IMR-90 (cell line): Measurements from ENCODE around the gene VEGFA. TPM values are rescaled to one million over a fixed set of nuclear protein-coding genes. Genes with fewer than 3 reads are reported as not detected.
A peak's percentile ranks its signal among the peaks of the same experiment; 100 is the strongest.

Source experiments
- ATAC-seq: fragments of 200-7000 bp; cut with Tn5 transposase; 2 replicates; pipeline ENCODE4 v1.9.1; 2020; ENCODE audit warnings: low read depth, mild to moderate bottlenecking, moderate library complexity
- BruUV-seq: library from RNA; stranded (reverse); fragments of 400-500 nt; replicated peaks from 2 replicates; lab custom pipeline; 2021; lab: Mats Ljungman, UMichigan
- CTCF ChIA-PET: fragments of 300-600 bp; formaldehyde crosslinking; extraction: SDS; loops from one replicate; lab custom pipeline; 2021; ENCODE audit warnings: antibody characterized with exemption; lab: Yijun Ruan, JAX
- POLR2A ChIA-PET: fragments of 300-600 bp; sonication (Branson Sonifier 250); formaldehyde crosslinking; loops from one replicate; lab custom pipeline; 2022; ENCODE audit warnings: antibody characterized with exemption; ENCODE audit not compliant: unreplicated experiment; lab: Charles Lee
- DNase-seq: peaks from one replicate; pipeline ENCODE4 v3.0.0; 2013
- H2AFZ ChIP-seq: replicated peaks from 2 replicates; pipeline ENCODE3; 2013; ENCODE audit warnings: low read length, mild to moderate bottlenecking; ENCODE audit not compliant: poor library complexity
- H2AK5ac ChIP-seq: 2 replicates; pipeline ENCODE4 v1.6.1; 2013; ENCODE audit warnings: low read depth, low read length, inconsistent platforms
- H2AK9ac ChIP-seq: replicated peaks from 2 replicates; pipeline ENCODE3; 2013; ENCODE audit warnings: mild to moderate bottlenecking, low read depth, low read length, moderate library complexity; ENCODE audit not compliant: poor library complexity
- H2BK120ac ChIP-seq: 2 replicates; pipeline ENCODE4 v1.6.1; 2013; ENCODE audit warnings: low read depth, low read length, inconsistent platforms
- H2BK15ac ChIP-seq: 3 replicates; pipeline ENCODE4 v1.6.1; 2013; ENCODE audit warnings: low read depth, low read length, inconsistent platforms
- H2BK20ac ChIP-seq: 2 replicates; pipeline ENCODE4 v1.6.1; 2013; ENCODE audit warnings: low read depth, mild to moderate bottlenecking, inconsistent platforms, low read length, moderate library complexity
- H2BK5ac ChIP-seq: 2 replicates; pipeline ENCODE4 v1.6.1; 2013; ENCODE audit warnings: mild to moderate bottlenecking, low read depth, low read length, inconsistent platforms; ENCODE audit not compliant: poor library complexity, severe bottlenecking
- H3K14ac ChIP-seq: replicated peaks from 2 replicates; pipeline ENCODE4 v1.6.1; 2013; ENCODE audit warnings: low read depth, low read length, inconsistent platforms
- H3K18ac ChIP-seq: 2 replicates; pipeline ENCODE4 v1.6.1; 2013; ENCODE audit warnings: low read depth, low read length, control low read depth
- H3K23ac ChIP-seq: 2 replicates; pipeline ENCODE4 v1.6.1; 2013; ENCODE audit warnings: low read depth, low read length, inconsistent platforms
- H3K27ac ChIP-seq: 2 replicates; pipeline ENCODE4 v1.5.1; 2013; ENCODE audit warnings: mild to moderate bottlenecking, control low read depth, low read length; ENCODE audit not compliant: insufficient read depth
- H3K27me3 ChIP-seq: 2 replicates; pipeline ENCODE4 v1.6.1; 2013; ENCODE audit warnings: low read length; ENCODE audit not compliant: control insufficient read depth, insufficient read depth
- H3K36me3 ChIP-seq: 2 replicates; pipeline ENCODE4 v1.6.1; 2013; ENCODE audit warnings: low read length, mixed read lengths; ENCODE audit not compliant: control insufficient read depth, insufficient read depth
- H3K4ac ChIP-seq: 2 replicates; pipeline ENCODE4 v1.6.1; 2013; ENCODE audit warnings: low read depth, low read length, inconsistent platforms
- H3K4me1 ChIP-seq: 2 replicates; pipeline ENCODE4 v1.6.1; 2013; ENCODE audit warnings: low read length, mixed read lengths; ENCODE audit not compliant: control insufficient read depth, insufficient read depth
- H3K4me2 ChIP-seq: 2 replicates; pipeline ENCODE4 v1.6.1; 2013; ENCODE audit warnings: low read depth, mild to moderate bottlenecking, control low read depth, low read length, moderate library complexity
- H3K4me3 ChIP-seq: 2 replicates; pipeline ENCODE4 v1.5.1; 2013; ENCODE audit warnings: low read depth, mild to moderate bottlenecking, control low read depth, low read length, moderate library complexity; ENCODE audit not compliant: insufficient read depth
- H3K56ac ChIP-seq: 2 replicates; pipeline ENCODE4 v1.6.1; 2013; ENCODE audit warnings: low read length, inconsistent platforms; ENCODE audit not compliant: insufficient read depth; ENCODE audit errors: extremely low read depth
- H3K79me1 ChIP-seq, 2 experiments: 2 replicates each; pipeline ENCODE4 v1.6.1; 2013; ENCODE audit warnings: low read length in 2 of 2, inconsistent platforms in 1 of 2, low read depth in 1 of 2
- H3K9ac ChIP-seq: 2 replicates; pipeline ENCODE4 v1.6.1; 2013; ENCODE audit warnings: low read depth, low read length, control low read depth
- H3K9me1 ChIP-seq: 2 replicates; pipeline ENCODE4 v1.6.1; 2013; ENCODE audit warnings: low read length, inconsistent platforms; ENCODE audit not compliant: insufficient read depth
- H3K9me3 ChIP-seq: 2 replicates; pipeline ENCODE4 v1.6.1; 2013; ENCODE audit warnings: low read length; ENCODE audit not compliant: control insufficient read depth, insufficient read depth
- H4K20me1 ChIP-seq: 2 replicates; pipeline ENCODE4 v1.6.1; 2013; ENCODE audit warnings: low read length, inconsistent platforms; ENCODE audit not compliant: insufficient read depth
- H4K5ac ChIP-seq: 2 replicates; pipeline ENCODE4 v1.6.1; 2013; ENCODE audit warnings: mild to moderate bottlenecking, low read depth, low read length, control low read depth
- H4K8ac ChIP-seq, 2 experiments: 2 replicates each; pipeline ENCODE4 v1.6.1; 2013; ENCODE audit warnings: low read depth in 2 of 2, low read length in 2 of 2, control low read depth in 1 of 2, inconsistent platforms in 1 of 2
- H4K91ac ChIP-seq: 2 replicates; pipeline ENCODE4 v1.6.1; 2013; ENCODE audit warnings: low read depth, low read length, inconsistent platforms; ENCODE audit not compliant: insufficient read depth
- BHLHE40 ChIP-seq: fragments of 150-350 bp; IDR thresholded peaks from 2 replicates; pipeline ENCODE4 v1.6.1; 2016; ENCODE audit warnings: mild to moderate bottlenecking, low read depth, low read length
- CEBPB ChIP-seq: IDR thresholded peaks from 2 replicates; pipeline ENCODE4 v1.6.1; 2012; ENCODE audit warnings: low read depth, low read length, improper control_type of control experiment
- CHD1 ChIP-seq: IDR thresholded peaks from 2 replicates; pipeline ENCODE4 v1.6.1; 2012; ENCODE audit warnings: low read depth, low read length, improper control_type of control experiment
- FOS ChIP-seq: fragments of 150-350 bp; IDR thresholded peaks from 2 replicates; pipeline ENCODE4 v1.6.1; 2016; ENCODE audit warnings: low read depth, low read length
- MAFK ChIP-seq: IDR thresholded peaks from 2 replicates; pipeline ENCODE4 v1.6.1; 2012; ENCODE audit warnings: low read depth, low read length, improper control_type of control experiment
- MAZ ChIP-seq: IDR thresholded peaks from 2 replicates; pipeline ENCODE4 v1.6.1; 2012; ENCODE audit warnings: low read depth, mild to moderate bottlenecking, low read length, improper control_type of control experiment, moderate library complexity, borderline replicate concordance
- MXI1 ChIP-seq: IDR thresholded peaks from 2 replicates; pipeline ENCODE4 v1.6.1; 2012; ENCODE audit warnings: low read depth, mild to moderate bottlenecking, low read length, moderate library complexity, borderline replicate concordance
- POLR2A ChIP-seq: IDR thresholded peaks from 2 replicates; pipeline ENCODE4 v1.6.1; 2012; ENCODE audit warnings: mild to moderate bottlenecking, low read depth, low read length
- RAD21 ChIP-seq: IDR thresholded peaks from 2 replicates; pipeline ENCODE4 v1.6.1; 2012; ENCODE audit warnings: low read length, improper control_type of control experiment
- RFX5 ChIP-seq: IDR thresholded peaks from 2 replicates; pipeline ENCODE4 v1.8.0; 2012; ENCODE audit warnings: low read depth, mild to moderate bottlenecking, low read length, moderate library complexity
- SMC3 ChIP-seq: fragments of 150-350 bp; IDR thresholded peaks from 2 replicates; pipeline ENCODE4 v1.6.1; 2016; ENCODE audit warnings: low read depth, mild to moderate bottlenecking, antibody characterized with exemption, low read length, moderate library complexity
- WGBS, 2 experiments: methylation state at CpG; one replicate each; pipeline versions ENCODE4 v1.1.5 to v1.1.7; 2013; ENCODE audit warnings: missing lambda C conversion rate in 2 of 2; ENCODE audit not compliant: insufficient read length in 1 of 2; ENCODE audit errors: extremely low coverage in 2 of 2; 5-methylcytosine and 5-hydroxymethylcytosine counted together
- dilution Hi-C: fragments of 300-500 bp; cut with HindIII; formaldehyde crosslinking; loops from one replicate; pipeline ENCODE4 v1.14.3; 2018; ENCODE audit warnings: low sequenced_read_pairs; ENCODE audit not compliant: unreplicated experiment
- in situ Hi-C: fragments of 300-500 bp; cut with MboI; formaldehyde crosslinking; loops from 3 replicates; pipeline ENCODE4 v1.14.3; 2019; ENCODE audit warnings: low sequenced_read_pairs, inconsistent platforms, mixed read lengths
- intact Hi-C: fragments of 100-400 bp; cut with micrococcal nuclease; formaldehyde crosslinking; loops from 2 replicates; pipeline ENCODE4 v1.10.0; 2022
- polyA plus RNA-seq, 3 experiments: library from polyadenylated mRNA; depleted of rRNA; stranded (reverse); fragments of >200 nt; gene quantifications; 2 replicates each; pipeline ENCODE4 v1.2.3, GENCODE V29; 2012; ENCODE audit warnings: low replicate concordance in 1 of 3
- total RNA-seq: library from RNA; depleted of rRNA; stranded (reverse); fragments of >200 nt; gene quantifications from 2 replicates; pipeline ENCODE4 v1.2.3, GENCODE V29; 2012
- TF ChIP-seq, protein P1 (sequence below): fragments of 150-350 bp; IDR thresholded peaks from 2 replicates; pipeline ENCODE4 v1.6.1; 2017; ENCODE audit warnings: mild to moderate bottlenecking, antibody characterized with exemption, low read length, low read depth
- TF ChIP-seq, protein P2 (sequence below): fragments of 150-350 bp; IDR thresholded peaks from 2 replicates; pipeline ENCODE4 v1.6.1; 2016; ENCODE audit warnings: low read depth, mild to moderate bottlenecking, low read length, moderate library complexity, borderline replicate concordance

Gene VEGFA
- total and polyA plus RNA-seq, 2 of the 4 experiments (the other 2 are of a cell fraction): 190 to 234 TPM

DNA sequence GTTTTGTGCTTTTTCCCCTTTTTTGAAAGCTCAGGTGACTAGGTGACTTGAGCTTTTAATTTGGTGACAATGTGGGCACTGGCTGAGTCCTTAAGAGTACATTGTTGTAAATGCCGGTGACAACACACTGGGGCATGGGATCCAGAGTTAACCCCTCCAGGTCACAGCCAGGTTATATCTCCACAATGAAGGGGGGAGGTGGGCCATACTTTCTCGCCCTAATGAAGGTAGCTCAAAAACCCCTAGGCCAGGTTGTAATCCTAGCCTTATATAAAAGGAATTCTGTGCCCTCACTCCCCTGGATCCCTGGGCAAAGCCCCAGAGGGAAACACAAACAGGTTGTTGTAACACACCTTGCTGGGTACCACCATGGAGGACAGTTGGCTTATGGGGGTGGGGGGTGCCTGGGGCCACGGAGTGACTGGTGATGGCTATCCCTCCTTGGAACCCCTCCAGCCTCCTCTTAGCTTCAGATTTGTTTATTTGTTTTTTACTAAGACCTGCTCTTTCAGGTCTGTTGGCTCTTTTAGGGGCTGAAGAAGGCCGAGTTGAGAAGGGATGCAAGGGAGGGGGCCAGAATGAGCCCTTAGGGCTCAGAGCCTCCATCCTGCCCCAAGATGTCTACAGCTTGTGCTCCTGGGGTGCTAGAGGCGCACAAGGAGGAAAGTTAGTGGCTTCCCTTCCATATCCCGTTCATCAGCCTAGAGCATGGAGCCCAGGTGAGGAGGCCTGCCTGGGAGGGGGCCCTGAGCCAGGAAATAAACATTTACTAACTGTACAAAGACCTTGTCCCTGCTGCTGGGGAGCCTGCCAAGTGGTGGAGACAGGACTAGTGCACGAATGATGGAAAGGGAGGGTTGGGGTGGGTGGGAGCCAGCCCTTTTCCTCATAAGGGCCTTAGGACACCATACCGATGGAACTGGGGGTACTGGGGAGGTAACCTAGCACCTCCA lies 2.2 kb upstream of the VEGFA start:
- H3K4me2 ChIP-seq: no peak overlapping the region
- POLR2A ChIA-PET: no interaction called here
- intact Hi-C loops: loop anchor here (2.0 kb wide), 1 partner anchor 43 kb away; no protein-coding TSS in a partner anchor
- TF ChIP-seq RFX5: no peak
- TF ChIP-seq, protein P1, sequence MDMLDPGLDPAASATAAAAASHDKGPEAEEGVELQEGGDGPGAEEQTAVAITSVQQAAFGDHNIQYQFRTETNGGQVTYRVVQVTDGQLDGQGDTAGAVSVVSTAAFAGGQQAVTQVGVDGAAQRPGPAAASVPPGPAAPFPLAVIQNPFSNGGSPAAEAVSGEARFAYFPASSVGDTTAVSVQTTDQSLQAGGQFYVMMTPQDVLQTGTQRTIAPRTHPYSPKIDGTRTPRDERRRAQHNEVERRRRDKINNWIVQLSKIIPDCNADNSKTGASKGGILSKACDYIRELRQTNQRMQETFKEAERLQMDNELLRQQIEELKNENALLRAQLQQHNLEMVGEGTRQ: no peak
- TF ChIP-seq, protein P2, sequence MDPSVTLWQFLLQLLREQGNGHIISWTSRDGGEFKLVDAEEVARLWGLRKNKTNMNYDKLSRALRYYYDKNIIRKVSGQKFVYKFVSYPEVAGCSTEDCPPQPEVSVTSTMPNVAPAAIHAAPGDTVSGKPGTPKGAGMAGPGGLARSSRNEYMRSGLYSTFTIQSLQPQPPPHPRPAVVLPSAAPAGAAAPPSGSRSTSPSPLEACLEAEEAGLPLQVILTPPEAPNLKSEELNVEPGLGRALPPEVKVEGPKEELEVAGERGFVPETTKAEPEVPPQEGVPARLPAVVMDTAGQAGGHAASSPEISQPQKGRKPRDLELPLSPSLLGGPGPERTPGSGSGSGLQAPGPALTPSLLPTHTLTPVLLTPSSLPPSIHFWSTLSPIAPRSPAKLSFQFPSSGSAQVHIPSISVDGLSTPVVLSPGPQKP: no peak
- no peak for TF ChIP-seq MAZ
- TF ChIP-seq CEBPB: no peak
- no peak for TF ChIP-seq FOS
- TF ChIP-seq POLR2A: no peak
- no peak for TF ChIP-seq MAFK
- no peak for TF ChIP-seq SMC3
- no peak for TF ChIP-seq RAD21
- no peak for TF ChIP-seq MXI1
- TF ChIP-seq CHD1: no peak
- no peak for TF ChIP-seq BHLHE40

More for the DNA sequence above, 2.2 kb upstream of the VEGFA start:
- no peaks in the 10 kb centered on the region for H3K27me3 ChIP-seq
- peak overlapping the region; percentile 24; the same call in 1 of the 2 replicates for H3K9ac ChIP-seq
- H3K79me1 ChIP-seq: peaks cover 0 to 17% of the 10 kb centered on the region in 2 experiments; a peak in 2 of 4 replicates
- CTCF ChIA-PET: interaction anchor here (0.8 to 2.8 kb wide), 5 partner anchors 146 to 311 kb away, joined by 3 to 22 read pairs (median 4); no protein-coding TSS in a partner anchor
- in situ Hi-C loops: loop anchor here (5.0 kb wide), 1 partner anchor 101 kb away; no protein-coding TSS in a partner anchor
- H2BK120ac ChIP-seq: peak overlapping the region; percentile 3; the same call in 1 of the 2 replicates
- no peak overlapping the region for H3K4me3 ChIP-seq
- H3K9me1 ChIP-seq: no peaks in the 10 kb centered on the region
- DNase-seq (no peak), ATAC-seq (no peak)
- H4K5ac ChIP-seq: peak overlapping the region; percentile 23; the same call in 1 of the 2 replicates
- peaks cover 31% of the 10 kb centered on the region for H4K20me1 ChIP-seq
- H3K56ac ChIP-seq: no peak overlapping the region
- peaks cover 20% of the 10 kb centered on the region for H3K4me1 ChIP-seq
- peak overlapping the region; percentile 27; the same call in 1 of the 2 replicates for H3K18ac ChIP-seq
- peak overlapping the region; percentile 35 to 67; a peak in 2 of 4 replicates for H4K8ac ChIP-seq
- peak overlapping the region; percentile 55 for H3K4ac ChIP-seq
- H3K36me3 ChIP-seq: peaks cover 8% of the 10 kb centered on the region
- no peak overlapping the region for H2BK5ac ChIP-seq
- BruUV-seq: no TSS peak
- no peak overlapping the region for H2AFZ ChIP-seq
- H3K9me3 ChIP-seq: no peaks in the 10 kb centered on the region
- peak overlapping the region; percentile 60; the same call in 1 of the 3 replicates for H2BK15ac ChIP-seq
- H3K23ac ChIP-seq: no peak overlapping the region
- no CpG with 5 or more reads among the region's 8 CpGs for WGBS, 2 experiments
- dilution Hi-C loops: no loop called here
- H2BK20ac ChIP-seq: no peak overlapping the region
- H2AK5ac ChIP-seq: peak overlapping the region; percentile 50
- H2AK9ac ChIP-seq: peak overlapping the region; percentile 0
- peak overlapping the region; percentile 24; the same call in 1 of the 2 replicates for H3K14ac ChIP-seq
- peak overlapping the region; percentile 38; the same call in 1 of the 2 replicates for H3K27ac ChIP-seq
- peak overlapping the region; percentile 73; the same call in 1 of the 2 replicates for H4K91ac ChIP-seq
